Peyer's patch (tissue), 4 donors: ENCODE results near the gene KLHL30. TPM values are rescaled to one million over a fixed set of nuclear protein-coding genes. Genes with fewer than 3 reads are reported as not detected.

ENCODE experiments used
- DNase-seq, 3 donors: peaks; one replicate each; pipeline ENCODE4 v3.0.0-alpha.2; 2017 to 2019
- H3K27ac ChIP-seq, 4 donors: fragments of 200-600 bp; sonication (generic); one replicate each; pipeline ENCODE4 v1.5.1; 2016 to 2019
- H3K27me3 ChIP-seq, 2 donors: fragments of 200-600 bp; sonication (generic); one replicate each; pipeline ENCODE4 v1.5.1; 2019
- H3K36me3 ChIP-seq, 3 donors: fragments of 200-600 bp; sonication (generic); one replicate each; pipeline ENCODE4 v1.5.1; 2016 to 2019
- H3K4me1 ChIP-seq, 4 donors: fragments of 200-600 bp; sonication (generic); one replicate each; pipeline ENCODE4 v1.5.1; 2016 to 2019
- H3K4me3 ChIP-seq, 4 donors: fragments of 200-600 bp; sonication (generic); 1 replicate in 3 of 4; 2 replicates in 1 of 4; pipeline ENCODE4 v1.5.1; 2016 to 2019; ENCODE audit warnings: mild to moderate bottlenecking in 1 of 4
- H3K9me3 ChIP-seq, 4 donors: fragments of 200-600 bp; sonication (generic); one replicate each; pipeline ENCODE4 v1.5.1; 2016 to 2019; ENCODE audit warnings: mild to moderate bottlenecking in 1 of 4
- CTCF ChIP-seq, 6 experiments: fragments of 450-650 bp in 4 of 6; fragments of 200-600 bp in 2 of 6; sonication (generic) in 1 of 6; IDR thresholded peaks; one replicate each; pipeline ENCODE4 v1.5.1; 2017 to 2019; ENCODE audit warnings: antibody characterized with exemption in 6 of 6, mild to moderate bottlenecking in 3 of 6, moderate library complexity in 1 of 6
- POLR2A ChIP-seq, 2 donors: fragments of 450-650 bp; IDR thresholded peaks; one replicate each; pipeline ENCODE4 v1.5.1; 2017; ENCODE audit warnings: antibody characterized with exemption in 2 of 2, mild to moderate bottlenecking in 2 of 2, moderate library complexity in 2 of 2
- total RNA-seq, 4 donors: library from RNA; depleted of rRNA; stranded (reverse); fragments of >200 nt; gene quantifications; one replicate each; pipeline ENCODE4 v1.1.0, GENCODE V29; 2016

The KLHL30 gene
- total RNA-seq, 4 donors from 2014 or later, result 0.27 to 0.28 TPM; not detected in 2

DNA sequence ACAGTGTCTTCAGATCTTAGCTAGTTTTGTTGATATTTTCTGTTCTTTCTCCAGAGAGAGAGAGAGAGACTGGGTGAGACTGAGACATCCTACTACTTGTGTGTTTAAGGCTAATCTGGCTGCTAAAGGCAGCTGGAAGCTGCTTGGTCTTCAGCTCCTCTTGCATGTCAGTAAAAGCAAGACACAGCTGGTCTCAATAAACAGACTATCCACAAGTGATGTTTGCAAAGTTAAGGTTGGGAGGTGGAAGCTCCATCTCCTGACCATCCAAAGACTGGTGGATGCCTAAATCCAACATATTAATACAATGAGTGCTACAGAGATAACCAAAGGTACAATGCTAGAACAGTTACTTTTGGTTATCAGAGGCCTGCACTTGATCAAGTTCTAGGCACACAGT lies 38.1 kb downstream of the KLHL30 start:
- TF ChIP-seq POLR2A (IDR thresholded peaks at IDR 0.05) (no peak), CTCF (IDR thresholded peaks at IDR 0.05) (no peak)

DNA sequence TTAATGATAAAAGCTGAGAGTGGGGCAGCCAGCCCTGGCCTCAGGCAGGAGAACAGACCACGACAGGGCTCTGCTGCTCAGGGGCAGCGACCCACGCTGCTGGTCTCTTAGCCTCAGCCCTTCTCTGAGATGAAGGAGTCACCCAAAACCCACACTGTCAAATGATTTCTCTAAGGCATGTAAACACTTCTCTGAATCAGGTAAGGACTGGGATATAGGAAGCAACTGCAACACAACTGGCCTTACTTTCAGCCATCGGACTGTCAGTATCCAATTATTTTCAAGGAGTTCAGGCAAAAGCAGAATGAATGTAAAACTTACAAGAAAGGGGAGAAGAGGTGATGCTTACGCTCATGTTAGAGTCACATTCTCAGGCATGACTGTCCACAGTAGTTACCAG lies 42.1 kb downstream of the KLHL30 start:
- Histone ChIP-seq H3K36me3 (peaks cover 0 to 94% (median 0%) of the 10 kb centered on the region in 3 donors), H3K4me3 (no peak overlapping the region), H3K27ac (no peak overlapping the region), H3K4me1 (no peaks in the 10 kb centered on the region), H3K9me3 (no peaks in the 10 kb centered on the region), H3K27me3 (no peaks in the 10 kb centered on the region)
- TF ChIP-seq POLR2A (IDR thresholded peaks at IDR 0.05) (no peak), CTCF (IDR thresholded peaks at IDR 0.05) (no peak)
- no peak for DNase-seq

More for the DNA sequence above, 38.1 kb downstream of the KLHL30 start:
- DNase-seq, result no peak
- Histone ChIP-seq H3K27me3 (no peaks in the 10 kb centered on the region), H3K4me3 (no peak overlapping the region), H3K9me3 (no peaks in the 10 kb centered on the region), H3K36me3 (peaks cover 0 to 85% (median 0%) of the 10 kb centered on the region in 3 donors), H3K4me1 (no peaks in the 10 kb centered on the region), H3K27ac (peak overlapping the region in 2 of 4 donors; percentile 12 to 56)

DNA sequence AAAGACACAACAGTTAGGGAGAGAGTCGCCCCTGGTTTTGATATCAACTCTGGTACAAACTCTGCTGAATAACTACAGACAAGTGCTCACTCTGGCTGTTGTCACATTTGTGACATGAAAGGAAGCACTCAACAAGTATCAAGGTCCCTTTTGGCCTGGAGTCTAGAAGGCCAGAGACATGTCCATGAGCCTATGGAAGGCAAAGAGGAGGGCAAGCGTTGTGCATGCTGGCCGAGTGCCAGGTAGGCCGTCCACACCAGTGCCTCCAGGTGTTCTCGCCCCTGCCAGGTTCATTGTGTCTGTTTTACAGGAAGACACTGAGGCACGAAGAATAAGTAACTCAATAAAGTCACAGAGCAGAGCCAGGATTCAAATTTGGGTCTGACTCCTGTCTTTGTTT lies 43.9 kb downstream of the KLHL30 start:
- no peak for TF ChIP-seq POLR2A (IDR thresholded peaks at IDR 0.05)
- no peak for TF ChIP-seq CTCF (IDR thresholded peaks at IDR 0.05)
- Histone ChIP-seq H3K27me3 (no peaks in the 10 kb centered on the region), H3K9me3 (no peaks in the 10 kb centered on the region), H3K27ac (no peak overlapping the region), H3K4me1 (no peaks in the 10 kb centered on the region), H3K4me3 (no peak overlapping the region), H3K36me3 (peaks cover 0 to 100% (median 0%) of the 10 kb centered on the region in 3 donors)
- no peak for DNase-seq

DNA sequence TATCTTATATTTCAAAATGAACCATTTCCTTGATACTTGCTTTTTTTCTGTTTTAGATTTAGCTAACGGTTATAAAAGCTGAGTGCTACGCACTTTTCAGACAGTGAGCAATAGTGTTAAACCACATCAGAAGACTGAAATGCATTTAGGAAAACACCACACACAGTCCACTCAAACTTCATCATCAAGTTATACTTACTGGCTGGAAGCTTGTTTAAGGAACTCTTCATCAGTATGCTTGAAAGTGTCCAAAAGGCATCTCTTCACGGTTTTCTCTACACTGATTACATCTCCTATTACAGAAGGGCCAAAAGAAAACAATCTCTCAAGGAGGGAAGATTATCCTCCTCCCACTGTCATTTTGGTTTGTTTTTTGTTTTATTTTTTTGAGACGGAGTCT lies 45.4 kb downstream of the KLHL30 start:
- H3K4me3 ChIP-seq, result no peak overlapping the region
- no peaks in the 10 kb centered on the region for H3K27me3 ChIP-seq
- TF ChIP-seq CTCF (IDR thresholded peaks at IDR 0.05), result no peak
- no peak for TF ChIP-seq POLR2A (IDR thresholded peaks at IDR 0.05)
- no peak overlapping the region for H3K27ac ChIP-seq
- no peak for DNase-seq
- H3K4me1 ChIP-seq, result no peaks in the 10 kb centered on the region
- H3K36me3 ChIP-seq, result peaks cover 0 to 100% (median 0%) of the 10 kb centered on the region in 3 donors
- H3K9me3 ChIP-seq, result no peaks in the 10 kb centered on the region

- TF ChIP-seq POLR2A (IDR thresholded peaks at IDR 0.05), result no peak
- no peak for TF ChIP-seq CTCF (IDR thresholded peaks at IDR 0.05)
- Histone ChIP-seq H3K4me3 (no peak overlapping the region), H3K27ac (no peak overlapping the region), H3K27me3 (no peaks in the 10 kb centered on the region), H3K9me3 (no peaks in the 10 kb centered on the region), H3K4me1 (no peaks in the 10 kb centered on the region), H3K36me3 (peaks cover 0 to 100% (median 0%) of the 10 kb centered on the region in 3 donors)
- no peak for DNase-seq
Observed at GRCh38 chr2:238187618-238188548, 49.4 kb downstream of the KLHL30 start.
